ENCODE results near the gene CEP83.

CEP83 gene

GRCh38 chr12:94290353-94290752, 169.3 kb downstream of the CEP83 start:
- TF ChIP-seq POLR2A (IDR thresholded peaks at IDR 0.05; ENCODE audit: low read depth, low read length), result no peak
- DNase-seq (ENCODE audit: insufficient read length, low spot score) (no peak), FAIRE-seq (no peak)

GRCh38 chr12:94289461-94290312, 170.0 kb downstream of the CEP83 start:
- no peak for TF ChIP-seq POLR2A (IDR thresholded peaks at IDR 0.05; ENCODE audit: low read depth, low read length)
- no peak for FAIRE-seq
- DNase-seq (ENCODE audit: insufficient read length, low spot score), result peak; percentile 26

GRCh38 chr12:94287245-94287628, 172.4 kb downstream of the CEP83 start:
- DNase-seq (ENCODE audit: insufficient read length, low spot score) (no peak), FAIRE-seq (no peak)
- no peak for TF ChIP-seq POLR2A (IDR thresholded peaks at IDR 0.05; ENCODE audit: low read depth, low read length)

GRCh38 chr12:94286583-94287244, 173.0 kb downstream of the CEP83 start:
- TF ChIP-seq POLR2A (IDR thresholded peaks at IDR 0.05; ENCODE audit: low read depth, low read length), result no peak
- no peak for FAIRE-seq

GRCh38 chr12:94285943-94286582, 173.6 kb downstream of the CEP83 start:
- no peak for TF ChIP-seq POLR2A (IDR thresholded peaks at IDR 0.05; ENCODE audit: low read depth, low read length)
- DNase-seq (ENCODE audit: insufficient read length, low spot score), result no peak
- no peak for FAIRE-seq

More at GRCh38 chr12:94286583-94287244, 173.0 kb downstream of the CEP83 start:
- DNase-seq (ENCODE audit: insufficient read length, low spot score), result no peak

- DNase-seq (ENCODE audit: insufficient read length, low spot score) (no peak), FAIRE-seq (no peak)
- TF ChIP-seq POLR2A (IDR thresholded peaks at IDR 0.05; ENCODE audit: low read depth, low read length), result no peak
Measured at GRCh38 chr12:94284859-94285258, 174.8 kb downstream of the CEP83 start.

GRCh38 chr12:94284046-94284445, 175.6 kb downstream of the CEP83 start:
- no peak for FAIRE-seq
- TF ChIP-seq POLR2A (IDR thresholded peaks at IDR 0.05; ENCODE audit: low read depth, low read length), result no peak
- DNase-seq (ENCODE audit: insufficient read length, low spot score), result no peak

- no peak for FAIRE-seq
- DNase-seq (ENCODE audit: insufficient read length, low spot score), result no peak
- no peak for TF ChIP-seq POLR2A (IDR thresholded peaks at IDR 0.05; ENCODE audit: low read depth, low read length)
Measured at GRCh38 chr12:94282675-94283074, 177.0 kb downstream of the CEP83 start.

- no peak for TF ChIP-seq POLR2A (IDR thresholded peaks at IDR 0.05; ENCODE audit: low read depth, low read length)
- FAIRE-seq (no peak), DNase-seq (ENCODE audit: insufficient read length, low spot score) (no peak)
Measured at GRCh38 chr12:94280063-94280462, 179.6 kb downstream of the CEP83 start.

- FAIRE-seq (no peak), DNase-seq (ENCODE audit: insufficient read length, low spot score) (no peak)
- TF ChIP-seq POLR2A (IDR thresholded peaks at IDR 0.05; ENCODE audit: low read depth, low read length), result no peak
Measured at GRCh38 chr12:94277426-94278000, 182.2 kb downstream of the CEP83 start.

GRCh38 chr12:94276725-94277124, 182.9 kb downstream of the CEP83 start:
- FAIRE-seq (no peak), DNase-seq (ENCODE audit: insufficient read length, low spot score) (no peak)
- no peak for TF ChIP-seq POLR2A (IDR thresholded peaks at IDR 0.05; ENCODE audit: low read depth, low read length)

- FAIRE-seq (no peak), DNase-seq (ENCODE audit: insufficient read length, low spot score) (no peak)
- TF ChIP-seq POLR2A (IDR thresholded peaks at IDR 0.05; ENCODE audit: low read depth, low read length), result no peak
Measured at GRCh38 chr12:94273272-94273671, 186.4 kb downstream of the CEP83 start.

- no peak for TF ChIP-seq POLR2A (IDR thresholded peaks at IDR 0.05; ENCODE audit: low read depth, low read length)
- FAIRE-seq (no peak), DNase-seq (ENCODE audit: insufficient read length, low spot score) (no peak)
Measured at GRCh38 chr12:94272280-94272679, 187.4 kb downstream of the CEP83 start.

- DNase-seq (ENCODE audit: insufficient read length, low spot score) (no peak), FAIRE-seq (no peak)
- TF ChIP-seq POLR2A (IDR thresholded peaks at IDR 0.05; ENCODE audit: low read depth, low read length), result no peak
Measured at GRCh38 chr12:94271351-94271750, 188.3 kb downstream of the CEP83 start.
